GM19455 (cell line): ENCODE measurements around the gene CABP4.
"Not testable (repeated sequence)": the region's sequence is repeated elsewhere in the genome, so short reads cannot be mapped to it uniquely, and the experiment has no call there.

Experiments
- ATAC-seq: cut with Tn5 transposase; IDR thresholded peaks from one replicate; pipeline ENCODE4 v1.9.1; 2021; ENCODE audit not compliant: unreplicated experiment

Gene CABP4

GRCh38 chr11:67418476-67419281 is 36.5 kb upstream of the CABP4 start:
- no peak for ATAC-seq

DNA sequence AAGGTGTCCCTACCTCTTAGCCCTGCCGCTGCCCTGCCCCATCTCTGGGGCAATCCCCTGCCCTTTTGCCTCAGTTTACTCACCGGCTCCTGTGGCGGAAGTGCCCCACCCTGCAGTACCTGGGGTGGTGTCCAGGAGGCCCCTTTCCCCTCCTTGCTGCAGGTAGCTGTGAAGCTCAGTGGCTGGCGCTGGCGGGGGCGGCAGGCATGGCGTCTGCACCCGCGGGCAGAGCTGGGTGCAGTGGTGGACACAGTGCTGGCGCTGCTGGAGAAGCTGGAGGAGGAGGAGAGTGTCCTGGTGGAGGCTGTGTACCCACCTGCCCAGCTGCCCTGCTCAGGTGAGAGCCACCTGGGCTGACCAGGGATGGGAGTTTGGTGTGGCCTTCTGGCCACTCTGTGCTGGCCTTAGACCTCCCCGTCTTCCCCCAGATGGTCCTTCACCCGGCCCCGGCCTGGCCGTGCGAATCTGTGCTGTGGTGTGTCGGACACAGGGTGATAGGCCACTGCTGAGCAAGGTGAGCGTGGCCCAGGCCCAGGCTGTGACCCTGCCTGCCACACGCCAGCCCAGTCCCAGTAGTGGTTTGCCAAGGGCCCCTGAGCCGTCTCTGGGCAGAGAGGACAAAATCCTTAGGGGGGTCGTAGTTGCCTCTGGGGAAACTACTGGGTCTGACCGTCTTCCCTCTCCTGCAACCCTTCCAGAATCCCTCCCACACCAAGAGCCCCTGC is 35.7 kb upstream of the CABP4 start:
- no peak for ATAC-seq

DNA sequence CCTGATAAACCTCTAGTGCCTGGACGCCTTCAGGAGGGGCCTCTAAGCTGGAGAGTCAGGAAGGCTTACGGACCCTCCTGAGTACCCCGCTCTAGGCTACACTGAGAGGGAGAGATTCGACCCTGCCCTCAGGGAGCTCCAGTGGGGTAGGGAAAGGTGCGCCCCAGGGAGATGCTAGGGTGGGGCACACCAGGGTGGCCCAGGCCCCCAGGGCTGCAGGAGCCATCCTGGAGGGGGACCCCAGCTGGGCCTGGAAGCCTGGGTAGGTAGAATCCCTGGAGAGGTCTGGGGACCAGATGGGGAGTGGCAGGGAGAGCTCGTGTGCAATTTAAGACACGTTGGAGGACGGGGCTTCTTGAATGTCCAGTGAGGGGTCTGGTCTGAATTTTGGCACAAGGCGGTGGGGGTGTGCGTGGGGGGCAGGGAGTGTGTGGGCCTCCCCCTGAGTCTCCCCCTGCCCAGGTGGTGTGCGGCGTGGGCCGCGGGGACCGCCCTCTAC is 35.0 kb upstream of the CABP4 start:
- ATAC-seq: no peak

DNA sequence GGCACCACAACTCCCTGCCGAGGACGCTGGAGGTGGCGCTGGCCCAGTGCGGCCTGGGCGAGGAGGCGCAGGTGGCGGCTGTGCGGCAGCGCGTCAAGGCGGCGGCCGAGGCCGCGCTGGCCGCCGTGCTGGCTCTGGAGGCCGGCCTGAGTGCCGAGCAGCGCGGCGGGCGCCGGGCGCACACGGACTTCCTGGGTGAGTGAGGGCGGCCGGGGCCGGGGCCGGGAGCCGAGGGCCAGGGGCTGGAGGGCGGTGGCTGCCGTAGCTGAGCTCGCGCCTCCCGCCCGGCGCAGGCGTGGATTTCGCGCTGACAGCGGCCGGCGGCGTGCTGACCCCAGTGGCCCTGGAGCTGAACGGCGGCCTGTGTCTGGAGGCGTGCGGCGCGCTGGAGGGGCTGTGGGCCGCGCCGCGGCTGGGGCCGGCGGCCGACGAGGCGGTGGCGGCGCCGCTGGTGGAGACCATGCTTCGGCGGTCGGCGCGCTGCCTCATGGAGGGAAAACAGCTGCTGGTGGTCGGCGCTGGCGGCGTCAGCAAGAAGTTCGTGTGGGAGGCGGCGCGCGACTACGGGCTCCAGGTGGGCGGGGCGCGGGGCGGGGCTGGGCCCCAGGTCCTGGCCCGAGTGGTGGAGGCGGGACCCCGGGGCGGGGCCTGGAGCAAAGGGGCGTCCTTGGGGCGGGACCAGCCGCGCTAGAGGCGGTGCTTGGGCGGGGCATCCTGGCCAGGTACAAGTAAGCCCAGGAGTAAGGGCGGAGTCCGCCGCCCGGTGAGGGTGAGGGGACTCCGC is 34.3 kb upstream of the CABP4 start:
- peak; percentile 77 for ATAC-seq

GRCh38 chr11:67421430-67422031 is 33.6 kb upstream of the CABP4 start:
- no peak for ATAC-seq

- ATAC-seq: no peak
Measured at GRCh38 chr11:67422891-67423290, 32.3 kb upstream of the CABP4 start.

- ATAC-seq: no peak
Measured at GRCh38 chr11:67423466-67423865, 31.7 kb upstream of the CABP4 start.

DNA sequence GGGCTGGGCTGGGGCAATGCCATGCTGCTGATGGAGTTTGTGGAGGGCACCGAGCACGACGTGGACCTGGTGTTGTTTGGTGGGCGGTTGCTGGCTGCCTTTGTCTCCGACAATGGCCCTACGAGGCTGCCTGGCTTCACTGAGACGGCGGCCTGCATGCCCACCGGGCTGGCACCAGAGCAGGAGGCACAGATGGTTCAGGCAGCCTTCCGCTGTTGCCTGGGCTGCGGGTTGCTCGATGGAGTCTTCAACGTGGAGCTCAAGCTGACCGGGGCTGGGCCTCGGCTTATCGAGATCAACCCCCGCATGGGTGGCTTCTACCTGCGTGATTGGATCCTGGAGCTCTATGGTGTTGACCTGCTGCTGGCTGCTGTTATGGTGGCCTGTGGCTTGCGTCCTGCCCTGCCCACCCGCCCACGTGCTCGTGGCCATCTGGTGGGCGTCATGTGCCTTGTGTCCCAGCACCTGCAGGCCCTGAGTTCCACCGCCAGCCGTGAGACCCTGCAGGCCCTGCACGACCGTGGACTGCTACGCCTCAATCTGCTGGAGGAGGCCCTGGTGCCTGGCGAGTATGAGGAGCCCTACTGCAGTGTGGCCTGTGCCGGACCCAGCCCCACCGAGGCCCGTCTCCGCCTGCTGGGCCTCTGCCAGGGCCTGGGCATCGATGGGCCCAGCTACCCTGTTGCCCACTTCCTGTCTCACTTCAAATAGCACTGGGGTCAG is 31.1 kb upstream of the CABP4 start:
- ATAC-seq: no peak

- not testable (repeated sequence) for ATAC-seq
Measured at GRCh38 chr11:67427364-67427859, 27.7 kb upstream of the CABP4 start.

DNA sequence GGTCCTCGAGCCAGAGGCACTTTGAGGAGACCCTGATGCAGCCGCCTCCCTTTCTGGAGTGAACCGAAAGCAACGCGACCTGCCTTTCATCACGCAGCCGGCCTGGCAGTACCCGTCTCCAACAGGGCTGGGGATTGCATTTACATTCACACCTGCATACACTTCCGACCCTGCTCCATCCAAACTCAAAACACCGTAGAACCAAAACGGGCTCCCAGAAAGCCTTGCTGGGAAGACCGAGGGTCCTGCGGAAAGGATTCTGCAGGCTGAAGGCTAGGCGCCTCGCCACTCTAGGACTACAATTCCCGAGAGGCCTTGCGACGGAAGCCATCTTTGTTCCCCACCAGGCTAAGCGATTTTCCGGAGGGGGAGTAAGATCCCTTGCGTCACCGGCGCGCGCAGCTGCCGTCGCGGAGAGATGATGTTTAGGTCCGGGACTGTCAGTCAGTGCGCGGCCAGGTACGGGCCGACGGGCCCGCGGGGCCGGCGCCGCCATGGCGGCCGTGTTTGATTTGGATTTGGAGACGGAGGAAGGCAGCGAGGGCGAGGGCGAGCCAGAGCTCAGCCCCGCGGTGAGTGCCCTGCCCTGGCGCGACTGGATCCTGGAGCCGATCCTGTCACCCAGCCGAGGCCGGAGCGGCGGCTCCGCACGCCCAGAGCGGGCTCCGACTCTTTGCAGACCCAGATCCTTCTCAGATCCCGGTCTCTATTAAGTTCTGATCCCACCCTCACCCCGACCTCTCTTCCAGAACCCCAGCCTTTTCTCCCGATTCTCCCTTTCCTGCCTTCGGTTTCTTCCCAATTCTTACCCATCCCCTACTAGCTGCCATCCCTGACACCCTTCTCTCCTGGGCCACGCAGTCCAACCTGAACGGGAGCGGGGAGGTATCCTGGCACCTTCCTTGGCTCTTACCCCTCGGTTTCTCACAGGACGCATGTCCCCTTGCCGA is 26.8 kb upstream of the CABP4 start, which contains the start of gene RPS6KB2:
RPS6KB2 (plus strand) TSS at position 443 of the 950 bp plus-strand sequence; CDS start at position 495, 52 bp downstream.
- peak; percentile 73 for ATAC-seq

GRCh38 chr11:67429038-67429668 is 26.0 kb upstream of the CABP4 start:
- no peak for ATAC-seq

GRCh38 chr11:67429722-67430121 is 25.4 kb upstream of the CABP4 start:
- ATAC-seq: no peak

- ATAC-seq: no peak
Measured at GRCh38 chr11:67431346-67432249, 23.6 kb upstream of the CABP4 start.

- no peak for ATAC-seq
Measured at GRCh38 chr11:67432655-67433349, 22.4 kb upstream of the CABP4 start.

DNA sequence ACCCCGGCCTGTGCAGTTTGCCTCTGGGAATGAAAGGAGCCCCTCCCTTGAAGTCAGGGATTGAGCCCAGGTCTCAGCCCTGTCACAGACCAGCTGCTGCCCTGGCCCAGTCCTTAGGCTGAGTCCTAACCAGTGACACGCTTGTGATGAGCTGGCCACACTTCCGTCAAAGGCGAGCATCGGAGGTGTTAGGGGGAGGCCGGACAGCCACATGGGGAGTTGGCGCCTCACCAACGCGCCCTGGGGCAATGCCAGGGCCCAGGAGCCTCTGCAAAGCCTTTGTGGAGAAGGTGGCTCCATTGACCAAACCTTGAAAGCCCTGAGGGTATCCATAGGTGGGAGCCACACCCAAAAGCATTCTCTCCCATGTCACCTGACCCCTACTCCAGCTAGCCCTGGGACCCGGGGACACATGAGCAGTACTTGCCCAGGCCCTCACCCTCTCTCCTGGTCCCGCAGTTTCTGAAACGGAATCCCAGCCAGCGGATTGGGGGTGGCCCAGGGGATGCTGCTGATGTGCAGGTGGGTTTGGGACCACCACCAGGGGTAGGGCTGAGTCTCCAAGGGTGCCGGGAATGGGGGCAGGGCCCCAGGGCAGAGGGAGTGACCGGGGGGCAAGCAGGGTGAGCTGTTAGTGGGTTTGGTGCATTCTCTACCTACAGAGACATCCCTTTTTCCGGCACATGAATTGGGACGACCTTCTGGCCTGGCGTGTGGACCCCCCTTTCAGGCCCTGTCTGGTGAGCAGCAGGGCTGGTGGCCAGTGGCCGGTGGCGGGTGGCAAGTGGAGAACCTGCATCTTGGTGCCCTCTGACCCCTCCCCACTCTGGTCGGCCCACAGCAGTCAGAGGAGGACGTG is 21.4 kb upstream of the CABP4 start:
- ATAC-seq: no peak

DNA sequence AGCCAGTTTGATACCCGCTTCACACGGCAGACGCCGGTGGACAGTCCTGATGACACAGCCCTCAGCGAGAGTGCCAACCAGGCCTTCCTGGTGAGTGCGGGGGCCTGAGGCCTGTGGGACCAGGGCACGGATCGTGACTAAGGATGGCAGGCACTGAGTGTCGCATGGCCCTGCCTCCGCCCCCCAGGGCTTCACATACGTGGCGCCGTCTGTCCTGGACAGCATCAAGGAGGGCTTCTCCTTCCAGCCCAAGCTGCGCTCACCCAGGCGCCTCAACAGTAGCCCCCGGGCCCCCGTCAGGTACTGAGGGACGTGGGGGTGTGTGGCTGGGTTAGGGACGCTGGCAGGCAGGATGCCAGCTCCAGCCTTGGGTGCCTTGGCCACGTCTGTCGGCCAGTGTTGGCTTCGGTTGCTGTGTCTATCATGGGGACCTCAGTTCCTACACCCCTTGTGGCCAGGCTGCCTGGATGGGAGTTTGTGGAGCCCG is 20.7 kb upstream of the CABP4 start:
- ATAC-seq: no peak
